Kidney capillary endothelial cell (primary cell): ENCODE results near the gene RAD23B.

Experiments used
- DNase-seq: peaks from one replicate; pipeline ENCODE4 v3.0.0-alpha.2; 2018; ENCODE audit warnings: low spot score

RAD23B gene

GRCh38 chr9:107268560-107268959 lies 14.5 kb upstream of the RAD23B start:
- no peak for DNase-seq

GRCh38 chr9:107269254-107269653 lies 13.8 kb upstream of the RAD23B start:
- no peak for DNase-seq

- no peak for DNase-seq
Measured at GRCh38 chr9:107269681-107270080, 13.4 kb upstream of the RAD23B start.

GRCh38 chr9:107270082-107270481 lies 13.0 kb upstream of the RAD23B start:
- DNase-seq: no peak

- no peak for DNase-seq
Measured at GRCh38 chr9:107270580-107270979, 12.5 kb upstream of the RAD23B start.

- no peak for DNase-seq
Measured at GRCh38 chr9:107273634-107274033, 9.4 kb upstream of the RAD23B start.

- no peak for DNase-seq
Measured at GRCh38 chr9:107274096-107274495, 9.0 kb upstream of the RAD23B start.

- DNase-seq: peak; percentile 38
Measured at GRCh38 chr9:107274953-107275422, 8.1 kb upstream of the RAD23B start.

- DNase-seq: no peak
Measured at GRCh38 chr9:107275530-107275929, 7.5 kb upstream of the RAD23B start.

- DNase-seq: no peak
Measured at GRCh38 chr9:107276966-107277710, 5.9 kb upstream of the RAD23B start.

GRCh38 chr9:107277801-107278200 lies 5.3 kb upstream of the RAD23B start:
- no peak for DNase-seq

GRCh38 chr9:107279086-107279485 lies 4.0 kb upstream of the RAD23B start:
- no peak for DNase-seq

GRCh38 chr9:107280543-107280942 lies 2.5 kb upstream of the RAD23B start:
- no peak for DNase-seq

GRCh38 chr9:107281184-107281583 lies 1.9 kb upstream of the RAD23B start:
- DNase-seq: no peak

GRCh38 chr9:107281922-107282667 lies 984 bp upstream of the RAD23B start:
- peak; percentile 3 for DNase-seq

GRCh38 chr9:107283623-107284616 lies 841 bp downstream of the RAD23B start:
- DNase-seq: peak; percentile 18

- peak; percentile 15 for DNase-seq
Measured at GRCh38 chr9:107284636-107285035, 1.6 kb downstream of the RAD23B start.

GRCh38 chr9:107285286-107285685 lies 2.2 kb downstream of the RAD23B start:
- DNase-seq: peak; percentile 7

GRCh38 chr9:107286057-107286456 lies 3.0 kb downstream of the RAD23B start:
- DNase-seq: no peak

- DNase-seq: no peak
Measured at GRCh38 chr9:107288701-107289100, 5.6 kb downstream of the RAD23B start.

- DNase-seq: no peak
Measured at GRCh38 chr9:107290619-107291018, 7.5 kb downstream of the RAD23B start.
